Measurements from ENCODE around the gene MAP2K5.

MAP2K5 gene

GRCh38 chr15:67542420-67543347 lies at the start of gene MAP2K5:
MAP2K5 (plus strand) TSS chr15:67542703; CDS start chr15:67543336, 633 bp downstream.
- DNase-seq: peak; percentile 62 to 91

GRCh38 chr15:67495585-67495984 lies 46.9 kb upstream of the MAP2K5 start:
- no peak for DNase-seq

DNA sequence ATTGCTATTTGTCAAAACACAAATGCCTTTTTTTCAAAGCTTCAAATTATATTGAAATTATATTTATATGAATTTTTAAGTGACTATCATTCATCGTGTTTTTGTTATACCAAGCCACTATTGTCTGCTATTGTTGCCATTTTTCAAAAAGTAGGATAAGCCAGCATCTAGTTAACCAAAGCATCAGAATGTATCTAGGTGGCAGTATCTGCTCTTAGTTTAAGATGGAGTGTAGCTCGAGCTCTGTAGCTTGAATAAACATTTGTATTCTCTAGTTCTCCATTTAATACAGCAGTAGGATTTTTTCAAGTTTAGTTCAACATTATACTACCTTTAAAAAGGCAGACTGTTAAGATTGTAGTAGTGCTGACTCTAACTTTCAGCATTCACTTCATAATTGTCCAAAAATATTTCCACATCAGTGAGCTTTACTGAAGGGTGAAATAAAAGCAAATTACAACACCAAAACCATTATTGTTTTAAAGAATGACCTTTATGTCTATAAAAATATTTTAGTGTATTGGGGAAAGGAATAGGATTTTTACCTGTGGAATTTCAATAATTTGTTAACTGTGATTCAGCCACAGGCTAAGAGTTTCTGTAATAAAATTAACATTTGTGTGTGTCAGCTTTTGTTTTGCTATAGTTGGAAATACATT lies 41.2 kb upstream of the MAP2K5 start:
- DNase-seq: peak; percentile 49 to 71

DNA sequence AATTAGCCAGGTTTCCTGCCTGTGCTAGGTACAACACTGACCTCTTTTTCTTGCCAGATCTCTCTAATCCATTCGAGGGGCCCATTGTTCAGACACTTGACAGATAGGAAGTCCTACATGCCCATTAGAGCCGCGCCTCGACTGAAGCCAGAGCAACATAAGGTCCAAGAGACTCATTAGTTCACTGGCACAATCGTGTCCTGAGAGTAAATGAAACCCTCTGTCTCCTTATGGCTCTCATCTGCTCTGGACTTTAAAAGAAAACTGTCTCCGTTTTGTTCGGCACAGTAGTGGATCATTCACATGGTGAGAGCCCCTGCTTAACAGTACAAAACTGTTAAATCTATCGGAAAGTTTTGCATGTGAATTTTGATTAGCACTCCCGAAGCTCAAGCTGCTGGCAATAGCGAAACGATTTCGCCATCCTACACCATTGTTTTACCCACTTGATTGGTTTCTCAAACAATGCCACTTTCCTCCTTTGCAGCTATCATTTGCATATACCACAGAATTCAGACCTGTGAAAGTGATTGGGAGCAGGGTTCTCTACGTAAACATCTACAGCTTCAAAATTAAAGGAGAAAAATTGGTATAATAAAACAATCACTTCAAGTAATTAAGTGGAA lies 40.6 kb upstream of the MAP2K5 start:
- peak; percentile 81 to 87 for DNase-seq

GRCh38 chr15:67504056-67504455 lies 38.4 kb upstream of the MAP2K5 start:
- DNase-seq: no peak

DNA sequence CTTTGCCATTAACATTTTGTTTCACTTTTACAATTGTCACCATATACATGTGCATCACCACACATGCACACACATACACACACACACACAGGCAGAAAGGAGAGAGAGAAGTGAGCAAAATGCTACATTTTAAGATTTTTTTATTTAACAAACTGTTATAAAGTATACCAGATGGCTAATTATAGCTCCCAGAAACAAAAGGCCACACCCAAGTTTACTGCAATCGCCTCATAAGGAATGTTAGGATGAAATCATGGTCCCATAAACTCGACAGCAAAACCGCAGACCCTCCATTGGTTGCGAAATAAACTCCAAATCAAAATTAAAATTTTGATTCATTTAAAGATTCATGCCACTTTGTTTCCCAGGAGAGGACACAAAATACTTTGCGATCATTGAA lies 37.7 kb upstream of the MAP2K5 start:
- DNase-seq: no peak

DNA sequence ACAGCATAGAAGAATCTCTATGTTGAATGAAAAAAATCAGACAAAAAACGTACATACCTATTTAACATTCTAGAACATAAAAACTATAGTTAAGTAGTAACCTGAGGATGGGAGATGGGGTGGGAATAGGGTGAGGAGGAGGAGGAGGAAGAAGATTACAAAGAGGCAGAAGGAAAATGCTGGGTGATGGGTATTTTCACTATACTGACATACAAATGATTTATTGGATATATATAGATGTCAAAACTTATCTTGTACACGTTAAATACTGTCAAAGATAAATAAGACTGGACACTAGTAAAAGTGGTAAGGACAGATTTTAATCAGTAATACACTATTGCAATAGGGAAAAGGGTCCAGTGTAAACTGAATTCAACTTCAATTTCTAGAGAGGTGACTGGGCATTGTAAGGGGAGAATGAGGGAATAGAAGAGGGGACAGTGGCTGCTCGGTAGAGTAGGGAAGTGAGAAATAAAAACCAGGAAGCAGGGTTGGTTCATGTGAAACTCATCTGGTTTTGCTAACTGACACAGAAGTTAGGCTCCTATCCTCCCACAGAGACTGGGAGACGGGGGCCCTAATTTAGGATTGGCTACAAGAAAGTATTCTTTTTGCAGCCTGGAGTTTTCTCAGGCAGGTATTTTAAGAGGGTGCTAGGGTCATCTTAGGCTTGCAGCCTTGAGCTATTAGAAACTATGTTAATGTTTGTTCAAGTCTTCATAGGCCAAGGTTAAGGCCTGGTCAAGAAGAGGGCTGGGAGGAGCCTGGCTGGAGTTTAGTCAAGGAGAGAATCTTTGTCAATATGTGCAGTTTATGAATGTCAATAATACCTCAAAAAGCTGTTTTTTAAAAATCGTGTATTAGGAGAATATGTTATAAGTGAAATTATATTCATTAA lies 36.6 kb upstream of the MAP2K5 start:
- no peak for DNase-seq

DNA sequence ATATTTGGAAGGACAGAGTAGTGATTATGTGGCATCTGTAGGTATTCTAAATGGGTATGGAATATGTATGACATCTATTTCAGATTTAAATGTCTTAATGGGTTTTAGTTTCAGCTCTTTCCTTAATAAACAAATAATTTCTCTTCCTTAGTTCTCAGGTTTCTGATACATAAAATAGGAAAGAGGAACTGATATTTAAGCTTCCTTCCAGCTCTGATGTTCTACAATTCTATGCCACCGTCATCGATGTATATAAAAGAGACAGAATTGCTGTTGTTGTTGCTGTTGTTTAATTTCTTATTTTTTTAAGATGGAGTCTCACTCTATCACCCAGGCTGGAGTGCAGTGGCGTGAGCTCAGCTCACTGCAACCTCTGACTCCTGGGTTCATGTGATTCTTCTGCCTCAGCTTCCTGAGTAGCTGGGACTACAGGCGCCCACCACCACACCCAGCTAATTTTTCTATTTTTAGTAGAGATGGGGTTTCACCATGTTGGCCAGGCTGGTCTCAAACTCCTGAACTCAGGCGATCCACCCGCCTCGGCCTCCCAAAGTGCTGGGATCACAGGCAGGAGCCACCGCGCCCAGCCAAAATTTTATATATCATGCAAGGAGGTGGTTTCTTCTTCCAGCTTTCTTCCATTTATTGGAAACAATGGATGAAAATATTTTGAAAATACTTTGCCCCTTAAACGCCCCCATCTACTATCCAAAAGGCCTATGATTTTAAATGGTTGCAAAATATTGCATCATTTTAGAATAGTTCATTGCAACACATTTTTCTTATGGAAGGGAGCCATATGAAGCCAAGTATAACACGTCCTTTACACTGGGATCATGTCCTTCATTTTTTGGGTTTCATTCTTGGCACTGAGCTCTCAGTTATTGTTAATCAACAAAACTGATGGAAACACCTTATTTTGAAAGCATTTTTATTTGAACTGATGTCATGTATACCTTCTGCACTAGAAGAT lies 35.4 kb upstream of the MAP2K5 start:
- no peak for DNase-seq

DNA sequence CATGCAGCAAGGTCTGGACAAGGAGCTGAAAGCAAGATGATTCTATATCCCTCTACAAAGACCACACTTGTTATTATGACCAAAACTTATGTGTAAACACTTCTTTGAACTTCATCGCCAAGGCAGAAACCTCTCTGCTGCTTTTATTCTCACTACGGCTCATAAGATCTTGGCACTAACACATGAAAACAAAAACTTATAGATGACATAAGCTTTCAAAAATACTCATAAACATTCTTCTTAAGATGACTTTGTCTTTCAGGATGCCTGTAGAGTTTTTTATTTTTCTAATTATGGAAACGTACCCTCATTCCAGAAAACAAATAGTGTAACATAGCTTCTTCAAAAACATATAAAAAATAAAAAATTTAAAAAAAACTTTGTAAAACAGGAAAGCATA lies 34.1 kb upstream of the MAP2K5 start:
- DNase-seq: no peak

- DNase-seq: no peak
Measured at GRCh38 chr15:67509918-67510317, 32.6 kb upstream of the MAP2K5 start.

DNA sequence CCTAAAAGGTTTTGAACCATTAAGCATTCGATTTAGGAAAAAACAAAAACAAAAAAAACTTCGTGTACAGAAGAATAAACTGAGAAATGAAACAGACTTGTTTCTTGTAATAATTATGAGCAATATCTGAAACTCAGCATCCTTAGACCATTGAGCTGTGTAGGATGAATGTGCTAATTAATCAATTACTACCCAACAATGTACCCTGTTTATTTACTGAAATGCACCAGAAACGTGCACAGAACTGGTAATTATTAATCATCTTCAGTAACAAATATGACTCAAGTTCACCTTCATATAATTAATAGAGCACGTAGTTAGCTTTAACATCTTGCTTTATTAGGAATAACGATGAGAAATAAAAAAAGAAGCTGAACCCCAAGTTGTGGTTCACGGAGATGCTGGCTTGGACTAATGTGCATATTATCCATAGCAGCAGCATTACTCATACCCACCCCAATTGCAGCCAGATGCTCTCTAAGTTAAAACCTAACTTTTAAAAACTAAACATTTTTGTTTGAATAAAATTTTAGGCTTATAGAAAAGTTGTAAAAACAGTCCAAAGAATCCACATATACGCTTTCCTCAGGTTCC lies 31.8 kb upstream of the MAP2K5 start:
- DNase-seq: no peak

- DNase-seq: no peak
Measured at GRCh38 chr15:67511606-67512005, 30.9 kb upstream of the MAP2K5 start.

DNA sequence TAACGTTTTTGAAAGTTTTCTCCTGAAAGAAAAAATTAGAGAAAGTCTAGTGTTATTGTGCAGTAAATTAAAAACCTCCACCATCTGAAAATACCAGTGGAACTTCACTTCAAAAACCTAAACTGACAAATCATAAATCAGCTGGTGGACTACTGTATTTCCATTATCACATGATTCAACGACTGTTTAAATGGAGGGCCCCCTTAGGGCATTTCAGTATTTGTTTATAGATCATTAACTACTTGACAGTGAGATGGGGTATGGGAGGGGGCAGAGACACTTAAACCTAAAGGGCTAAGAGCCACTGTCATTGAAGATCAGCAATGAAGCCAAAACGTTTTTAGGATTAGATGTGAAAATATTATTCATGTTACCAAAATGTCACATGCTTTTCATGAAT lies 30.4 kb upstream of the MAP2K5 start:
- DNase-seq: peak; percentile 72 to 77

GRCh38 chr15:67512933-67513714 lies 29.4 kb upstream of the MAP2K5 start:
- no peak for DNase-seq

- DNase-seq: no peak
Measured at GRCh38 chr15:67515090-67515489, 27.4 kb upstream of the MAP2K5 start.

DNA sequence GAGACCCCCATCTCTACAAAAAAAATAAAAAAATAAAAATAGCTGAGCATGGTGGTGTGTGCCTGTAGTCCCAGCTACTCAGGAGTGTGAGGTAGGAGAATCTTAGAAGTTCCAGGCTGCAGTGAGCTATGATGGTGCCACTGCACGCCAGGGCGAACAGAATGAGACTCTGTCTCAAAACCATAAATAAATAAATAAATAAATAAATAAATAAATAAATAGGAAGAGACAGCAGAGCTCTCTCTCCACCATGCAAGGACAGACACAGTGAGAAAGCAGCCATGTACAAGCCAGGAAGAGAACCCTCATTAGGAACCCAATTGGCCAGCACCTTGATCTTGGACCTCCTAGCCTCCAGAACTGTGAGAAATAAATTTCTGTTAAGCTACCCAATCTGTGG lies 26.9 kb upstream of the MAP2K5 start:
- DNase-seq: no peak

- DNase-seq: no peak
Measured at GRCh38 chr15:67520321-67521028, 22.0 kb upstream of the MAP2K5 start.

DNA sequence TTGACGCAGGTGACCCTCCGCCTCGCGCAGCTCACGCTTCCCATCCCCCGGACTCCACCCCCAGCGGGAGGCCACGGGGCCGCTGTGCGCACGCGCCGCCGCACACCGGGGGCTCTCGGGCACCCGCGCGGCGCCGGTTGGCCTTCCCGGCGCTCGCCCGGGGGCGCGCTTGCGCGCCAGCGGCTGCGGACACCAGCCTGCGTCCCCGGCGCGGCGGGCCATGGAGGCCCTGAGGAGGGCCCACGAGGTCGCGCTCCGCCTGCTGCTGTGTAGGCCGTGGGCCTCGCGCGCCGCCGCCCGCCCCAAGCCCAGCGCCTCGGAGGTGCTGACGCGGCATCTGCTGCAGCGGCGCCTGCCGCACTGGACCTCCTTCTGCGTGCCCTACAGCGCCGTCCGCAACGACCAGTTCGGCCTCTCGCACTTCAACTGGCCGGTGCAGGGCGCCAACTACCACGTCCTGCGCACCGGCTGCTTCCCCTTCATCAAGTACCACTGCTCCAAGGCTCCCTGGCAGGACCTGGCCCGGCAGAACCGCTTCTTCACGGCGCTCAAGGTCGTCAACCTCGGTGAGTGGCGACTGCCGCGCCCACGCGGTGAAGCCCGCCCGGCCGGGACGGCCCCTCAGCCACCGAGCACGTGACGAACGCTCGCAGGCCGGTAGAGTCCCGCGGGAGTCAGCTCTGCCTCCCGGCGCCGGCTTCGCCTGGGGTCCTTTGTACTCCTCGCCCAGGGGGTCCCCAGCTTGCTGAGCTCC lies 21.3 kb upstream of the MAP2K5 start, which contains the start of gene C15orf61:
Gene C15orf61, plus strand, starts transcription at position 103 of the 754 bp plus-strand sequence. Its CDS starts 118 bp downstream, at position 221.
- DNase-seq: peak; percentile 82 to 96

Measured in NCI-H526 (cell line).